ENCODE measurements around the gene FARS2. TPM values are rescaled to one million over a fixed set of nuclear protein-coding genes. Genes with fewer than 3 reads are reported as not detected.

FARS2 gene
- total RNA-seq, 1 experiment from 2014 or later = 13.8 TPM

DNA sequence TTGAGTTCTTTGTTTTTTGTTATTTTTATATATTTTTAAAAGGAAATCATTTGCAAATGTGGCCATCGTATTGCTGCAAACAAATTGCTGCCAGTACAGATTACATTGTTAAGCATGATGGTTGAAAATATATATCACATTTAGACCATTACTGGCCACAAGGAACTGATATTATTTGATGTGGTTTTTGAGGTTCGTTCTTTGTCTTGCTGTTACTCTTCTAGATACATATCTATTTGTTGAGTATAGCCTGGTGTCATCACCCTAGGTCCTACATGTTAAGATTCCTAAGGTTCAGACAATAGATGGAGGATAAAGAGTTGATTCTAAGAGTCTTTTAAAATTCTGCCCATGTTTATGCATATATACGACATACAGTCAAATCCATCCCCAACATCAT is 306.0 kb downstream of the FARS2 start:
- BruUV-seq (replicated peaks) = no TSS peak
- POLR2A ChIA-PET = no interaction called here

DNA sequence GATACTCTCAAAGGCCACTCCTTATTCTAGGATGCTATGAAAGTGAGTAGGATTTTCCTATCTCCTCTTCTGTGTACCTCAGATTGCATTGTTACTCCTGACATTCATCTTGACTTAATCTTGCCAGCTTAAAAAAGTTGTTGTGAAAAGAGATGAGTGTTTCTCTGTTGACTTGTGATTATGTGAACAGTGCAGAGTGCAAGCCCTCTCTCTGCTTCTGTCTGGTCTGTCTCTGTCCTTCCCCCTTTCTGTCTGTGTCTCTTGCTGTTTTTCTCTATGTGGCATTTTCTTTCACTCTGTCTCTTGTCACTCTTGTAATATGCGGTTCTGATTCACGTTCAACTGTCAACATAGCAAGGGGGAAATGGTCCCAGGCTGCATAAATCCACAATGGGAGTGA is 306.6 kb downstream of the FARS2 start:
- ChIA-PET RAD21 (ENCODE audit: low non-redundant PET in 1 of 2, low total read pairs in 2 of 2, uncharacterized antibody in 2 of 2, unreplicated experiment in 2 of 2) (no interaction called here), CTCF (no interaction called here), POLR2A (no interaction called here)
- no peaks in the 10 kb centered on the region for H3K79me2 ChIP-seq (ENCODE audit: insufficient read depth, low read length)
- no peaks in the 10 kb centered on the region for H4K20me1 ChIP-seq (ENCODE audit: insufficient read depth)
- H3K27ac ChIP-seq (ENCODE audit: low read depth, low read length) = no peak overlapping the region
- no peak overlapping the region for H3K4me3 ChIP-seq (replicated peaks in 1 of 2; ENCODE audit: low read depth in 1 of 2, low read length in 2 of 2)
- H3K4me1 ChIP-seq (ENCODE audit: control insufficient read depth in 1 of 2, insufficient read depth in 2 of 2, low read length in 2 of 2) = peaks cover 0 to 9% of the 10 kb centered on the region in 2 experiments; a peak in 1 of 4 replicates
- no peaks in the 10 kb centered on the region for H3K9me2 ChIP-seq (ENCODE audit: insufficient read depth)
- DNase-seq (ENCODE audit: low read depth, low spot score) (no peak), ATAC-seq (no peak)
- BruUV-seq (replicated peaks) = no TSS peak
- intact Hi-C loops (cut with micrococcal nuclease) = no loop called here
- H3K4me2 ChIP-seq (ENCODE audit: low read length) = no peak overlapping the region
- no peaks in the 10 kb centered on the region for H3K27me3 ChIP-seq (ENCODE audit: insufficient read depth, low read length)
- no peaks in the 10 kb centered on the region for H3K36me3 ChIP-seq (ENCODE audit: control insufficient read depth in 1 of 2, insufficient read depth in 2 of 2, low read length in 2 of 2)
- no peak overlapping the region for H3K9ac ChIP-seq (ENCODE audit: low read length)
- no peak overlapping the region for H2AFZ ChIP-seq (ENCODE audit: low read depth, low read length, poor library complexity, severe bottlenecking)
- H3K9me3 ChIP-seq (ENCODE audit: control insufficient read depth in 1 of 2, insufficient read depth in 1 of 2, low read depth in 1 of 2, low read length in 2 of 2) = no peaks in the 10 kb centered on the region
- TF ChIP-seq CEBPB (IDR thresholded peaks at IDR 0.05; ENCODE audit: low read depth) (no peak), POLR2A (IDR thresholded peaks at IDR 0.05; ENCODE audit: borderline replicate concordance, extremely low read depth, insufficient read depth, insufficient read length) (no peak), EZH2 (IDR thresholded peaks at IDR 0.05) (no peak), TCF7L2 (IDR thresholded peaks at IDR 0.05; ENCODE audit: borderline replicate concordance, extremely low read depth, insufficient read depth, insufficient read length) (no peak), RAD21 (IDR thresholded peaks at IDR 0.05; ENCODE audit: low read depth) (no peak), SP1 (IDR thresholded peaks at IDR 0.05; ENCODE audit: low read depth) (no peak), SIN3A (IDR thresholded peaks at IDR 0.05; ENCODE audit: low read depth) (no peak), POLR2AphosphoS5 (IDR thresholded peaks at IDR 0.05; ENCODE audit: low read depth, low read length) (no peak)
- TF ChIP-seq, protein P1, sequence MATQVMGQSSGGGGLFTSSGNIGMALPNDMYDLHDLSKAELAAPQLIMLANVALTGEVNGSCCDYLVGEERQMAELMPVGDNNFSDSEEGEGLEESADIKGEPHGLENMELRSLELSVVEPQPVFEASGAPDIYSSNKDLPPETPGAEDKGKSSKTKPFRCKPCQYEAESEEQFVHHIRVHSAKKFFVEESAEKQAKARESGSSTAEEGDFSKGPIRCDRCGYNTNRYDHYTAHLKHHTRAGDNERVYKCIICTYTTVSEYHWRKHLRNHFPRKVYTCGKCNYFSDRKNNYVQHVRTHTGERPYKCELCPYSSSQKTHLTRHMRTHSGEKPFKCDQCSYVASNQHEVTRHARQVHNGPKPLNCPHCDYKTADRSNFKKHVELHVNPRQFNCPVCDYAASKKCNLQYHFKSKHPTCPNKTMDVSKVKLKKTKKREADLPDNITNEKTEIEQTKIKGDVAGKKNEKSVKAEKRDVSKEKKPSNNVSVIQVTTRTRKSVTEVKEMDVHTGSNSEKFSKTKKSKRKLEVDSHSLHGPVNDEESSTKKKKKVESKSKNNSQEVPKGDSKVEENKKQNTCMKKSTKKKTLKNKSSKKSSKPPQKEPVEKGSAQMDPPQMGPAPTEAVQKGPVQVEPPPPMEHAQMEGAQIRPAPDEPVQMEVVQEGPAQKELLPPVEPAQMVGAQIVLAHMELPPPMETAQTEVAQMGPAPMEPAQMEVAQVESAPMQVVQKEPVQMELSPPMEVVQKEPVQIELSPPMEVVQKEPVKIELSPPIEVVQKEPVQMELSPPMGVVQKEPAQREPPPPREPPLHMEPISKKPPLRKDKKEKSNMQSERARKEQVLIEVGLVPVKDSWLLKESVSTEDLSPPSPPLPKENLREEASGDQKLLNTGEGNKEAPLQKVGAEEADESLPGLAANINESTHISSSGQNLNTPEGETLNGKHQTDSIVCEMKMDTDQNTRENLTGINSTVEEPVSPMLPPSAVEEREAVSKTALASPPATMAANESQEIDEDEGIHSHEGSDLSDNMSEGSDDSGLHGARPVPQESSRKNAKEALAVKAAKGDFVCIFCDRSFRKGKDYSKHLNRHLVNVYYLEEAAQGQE (IDR thresholded peaks at IDR 0.05; ENCODE audit: low read depth) = no peak
- TF ChIP-seq, protein P2, sequence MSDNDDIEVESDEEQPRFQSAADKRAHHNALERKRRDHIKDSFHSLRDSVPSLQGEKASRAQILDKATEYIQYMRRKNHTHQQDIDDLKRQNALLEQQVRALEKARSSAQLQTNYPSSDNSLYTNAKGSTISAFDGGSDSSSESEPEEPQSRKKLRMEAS (IDR thresholded peaks at IDR 0.05) = no peak
- TF ChIP-seq, protein P3, sequence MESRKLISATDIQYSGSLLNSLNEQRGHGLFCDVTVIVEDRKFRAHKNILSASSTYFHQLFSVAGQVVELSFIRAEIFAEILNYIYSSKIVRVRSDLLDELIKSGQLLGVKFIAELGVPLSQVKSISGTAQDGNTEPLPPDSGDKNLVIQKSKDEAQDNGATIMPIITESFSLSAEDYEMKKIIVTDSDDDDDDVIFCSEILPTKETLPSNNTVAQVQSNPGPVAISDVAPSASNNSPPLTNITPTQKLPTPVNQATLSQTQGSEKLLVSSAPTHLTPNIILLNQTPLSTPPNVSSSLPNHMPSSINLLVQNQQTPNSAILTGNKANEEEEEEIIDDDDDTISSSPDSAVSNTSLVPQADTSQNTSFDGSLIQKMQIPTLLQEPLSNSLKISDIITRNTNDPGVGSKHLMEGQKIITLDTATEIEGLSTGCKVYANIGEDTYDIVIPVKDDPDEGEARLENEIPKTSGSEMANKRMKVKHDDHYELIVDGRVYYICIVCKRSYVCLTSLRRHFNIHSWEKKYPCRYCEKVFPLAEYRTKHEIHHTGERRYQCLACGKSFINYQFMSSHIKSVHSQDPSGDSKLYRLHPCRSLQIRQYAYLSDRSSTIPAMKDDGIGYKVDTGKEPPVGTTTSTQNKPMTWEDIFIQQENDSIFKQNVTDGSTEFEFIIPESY (IDR thresholded peaks at IDR 0.05; ENCODE audit: extremely low read depth, insufficient replicate concordance, low read length) = no peak

More for the DNA sequence above, 306.0 kb downstream of the FARS2 start:
- Histone ChIP-seq H3K79me2 (ENCODE audit: insufficient read depth, low read length) (no peaks in the 10 kb centered on the region), H3K9ac (ENCODE audit: low read length) (no peak overlapping the region), H3K4me1 (ENCODE audit: control insufficient read depth in 1 of 2, insufficient read depth in 2 of 2, low read length in 2 of 2) (peaks cover 0 to 9% of the 10 kb centered on the region in 2 experiments; a peak in 1 of 4 replicates), H4K20me1 (ENCODE audit: insufficient read depth) (no peaks in the 10 kb centered on the region), H3K36me3 (ENCODE audit: control insufficient read depth in 1 of 2, insufficient read depth in 2 of 2, low read length in 2 of 2) (no peaks in the 10 kb centered on the region), H3K4me3 (replicated peaks in 1 of 2; ENCODE audit: low read depth in 1 of 2, low read length in 2 of 2) (no peak overlapping the region), H3K9me2 (ENCODE audit: insufficient read depth) (no peaks in the 10 kb centered on the region), H3K4me2 (ENCODE audit: low read length) (no peak overlapping the region), H3K27me3 (ENCODE audit: insufficient read depth, low read length) (no peaks in the 10 kb centered on the region), H2AFZ (ENCODE audit: low read depth, low read length, poor library complexity, severe bottlenecking) (no peak overlapping the region), H3K27ac (ENCODE audit: low read depth, low read length) (no peak overlapping the region), H3K9me3 (ENCODE audit: control insufficient read depth in 1 of 2, insufficient read depth in 1 of 2, low read depth in 1 of 2, low read length in 2 of 2) (no peaks in the 10 kb centered on the region)
- intact Hi-C loops (cut with micrococcal nuclease) = no loop called here
- TF ChIP-seq POLR2AphosphoS5 (IDR thresholded peaks at IDR 0.05; ENCODE audit: low read depth, low read length) = no peak
- TF ChIP-seq, protein P3 (IDR thresholded peaks at IDR 0.05; ENCODE audit: extremely low read depth, insufficient replicate concordance, low read length) = no peak
- ATAC-seq = no peak
- ChIA-PET CTCF (no interaction called here), RAD21 (ENCODE audit: low non-redundant PET in 1 of 2, low total read pairs in 2 of 2, uncharacterized antibody in 2 of 2, unreplicated experiment in 2 of 2) (no interaction called here)
- DNase-seq (ENCODE audit: low read depth, low spot score) = no peak

Measured in HCT116 (cell line).